SK-N-SH treated with all-trans-retinoic acid at 6 μM for 48 hours (cell line): ENCODE results near the gene AMMECR1L.

ENCODE experiments used
- ZNF565 ChIP-seq: fragments of 450-650 bp; formaldehyde crosslinking; conservative IDR thresholded peaks from 2 replicates; pipeline ENCODE4 v1.5.0; 2020; ENCODE audit warnings: low read depth, mild to moderate bottlenecking, moderate library complexity
- TF ChIP-seq, protein P1 (sequence below): fragments of 250-450 bp; sonication (Bioruptor Pico); IDR thresholded peaks from 2 replicates; pipeline ENCODE4 v1.5.1; 2020; ENCODE audit warnings: low read depth, mild to moderate bottlenecking, moderate library complexity

- TF ChIP-seq, protein P1, sequence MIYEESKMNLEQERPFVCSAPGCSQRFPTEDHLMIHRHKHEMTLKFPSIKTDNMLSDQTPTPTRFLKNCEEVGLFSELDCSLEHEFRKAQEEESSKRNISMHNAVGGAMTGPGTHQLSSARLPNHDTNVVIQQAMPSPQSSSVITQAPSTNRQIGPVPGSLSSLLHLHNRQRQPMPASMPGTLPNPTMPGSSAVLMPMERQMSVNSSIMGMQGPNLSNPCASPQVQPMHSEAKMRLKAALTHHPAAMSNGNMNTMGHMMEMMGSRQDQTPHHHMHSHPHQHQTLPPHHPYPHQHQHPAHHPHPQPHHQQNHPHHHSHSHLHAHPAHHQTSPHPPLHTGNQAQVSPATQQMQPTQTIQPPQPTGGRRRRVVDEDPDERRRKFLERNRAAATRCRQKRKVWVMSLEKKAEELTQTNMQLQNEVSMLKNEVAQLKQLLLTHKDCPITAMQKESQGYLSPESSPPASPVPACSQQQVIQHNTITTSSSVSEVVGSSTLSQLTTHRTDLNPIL (CRISPR knock-in tag), result no peak
- TF ChIP-seq ZNF565 (CRISPR knock-in tag), result no peak
Measured at GRCh38 chr2:127818794-127819425, 66.8 kb downstream of the AMMECR1L start.
